ENCODE data around the gene NKD1.

NKD1 gene

DNA sequence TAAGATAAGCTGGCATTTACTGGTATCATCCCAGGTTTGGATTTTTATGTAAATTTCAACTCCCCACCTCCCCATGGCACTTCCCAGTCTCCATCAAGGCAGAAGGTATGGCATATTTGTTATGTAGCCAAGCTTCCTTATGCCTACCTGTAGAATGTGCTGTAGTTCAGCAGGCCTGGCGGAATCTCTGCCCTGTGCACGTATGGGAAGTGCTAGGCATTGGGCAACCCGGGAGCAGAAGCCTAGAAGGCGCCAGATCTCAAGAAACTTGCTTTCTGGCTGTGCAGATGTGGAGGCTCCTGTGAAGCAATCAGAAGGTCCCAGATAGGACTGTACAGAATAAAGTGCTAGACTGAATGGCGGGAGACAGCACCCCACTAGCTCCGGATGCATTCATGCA is 68.2 kb downstream of the NKD1 start:
- no peak for DNase-seq

DNA sequence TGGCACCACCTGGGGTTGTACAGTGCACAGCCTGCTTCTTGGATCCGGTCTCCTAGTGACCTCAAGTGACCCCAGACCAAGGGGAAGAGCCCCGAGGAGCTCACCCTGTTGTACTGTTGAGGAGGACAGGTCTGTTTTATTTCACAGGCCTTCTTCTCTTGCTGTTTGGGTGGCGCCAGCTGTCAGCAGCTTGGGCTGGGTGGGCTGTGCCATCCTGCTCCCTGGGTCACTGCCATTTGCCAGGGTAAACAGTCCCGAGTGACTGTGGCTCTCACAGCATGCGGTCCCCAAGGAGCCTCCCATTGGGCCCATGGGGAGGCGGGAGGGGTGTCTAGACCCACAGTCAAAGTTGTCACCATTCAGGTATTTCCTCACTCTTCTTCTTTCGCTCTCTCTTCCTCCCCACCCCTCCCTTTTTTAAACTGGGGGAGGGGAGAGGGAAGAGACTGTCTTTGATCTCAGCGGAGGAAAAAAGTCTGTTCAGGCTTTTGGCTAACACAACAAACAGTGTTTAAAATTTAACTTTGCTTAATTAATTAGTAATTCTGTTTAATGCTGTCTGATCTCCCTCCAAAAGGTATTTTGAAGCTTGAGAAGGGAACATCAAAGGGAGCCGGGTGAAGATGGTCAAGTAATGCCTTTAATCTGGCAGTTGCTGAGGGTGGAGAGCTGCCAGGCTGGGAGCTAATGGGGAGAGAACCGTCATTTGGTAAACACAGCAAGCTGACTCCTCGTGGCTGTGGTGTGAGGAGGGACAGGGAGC is 68.9 kb downstream of the NKD1 start:
- no peak for DNase-seq

DNA sequence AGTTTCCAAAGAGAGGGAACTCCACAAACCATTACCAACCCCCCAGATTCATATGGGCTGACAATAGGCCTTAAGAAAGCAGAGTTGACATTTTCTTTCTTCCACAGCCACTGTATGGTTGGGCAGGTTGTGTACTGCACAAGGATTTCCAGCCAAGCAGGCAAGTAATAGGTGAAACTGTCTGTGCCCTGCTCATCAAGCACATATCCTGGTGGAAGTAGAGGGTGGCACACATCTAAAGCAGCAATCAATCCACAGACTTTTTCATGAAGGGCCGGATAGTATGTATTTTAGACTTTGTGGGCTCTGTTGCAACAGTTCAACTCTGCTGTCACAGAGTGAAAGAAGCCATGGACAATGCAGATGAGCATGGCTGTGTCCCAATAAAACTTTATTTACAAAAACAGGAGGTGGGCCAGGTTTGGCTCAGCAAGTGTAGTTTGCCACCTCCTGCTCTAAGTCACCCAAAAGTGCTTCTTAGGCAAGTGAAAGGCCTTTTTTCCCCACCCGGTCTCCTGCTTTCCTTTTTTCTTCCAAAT is 69.5 kb downstream of the NKD1 start:
- DNase-seq, result peak in 1 of 2 donors; percentile 60

DNA sequence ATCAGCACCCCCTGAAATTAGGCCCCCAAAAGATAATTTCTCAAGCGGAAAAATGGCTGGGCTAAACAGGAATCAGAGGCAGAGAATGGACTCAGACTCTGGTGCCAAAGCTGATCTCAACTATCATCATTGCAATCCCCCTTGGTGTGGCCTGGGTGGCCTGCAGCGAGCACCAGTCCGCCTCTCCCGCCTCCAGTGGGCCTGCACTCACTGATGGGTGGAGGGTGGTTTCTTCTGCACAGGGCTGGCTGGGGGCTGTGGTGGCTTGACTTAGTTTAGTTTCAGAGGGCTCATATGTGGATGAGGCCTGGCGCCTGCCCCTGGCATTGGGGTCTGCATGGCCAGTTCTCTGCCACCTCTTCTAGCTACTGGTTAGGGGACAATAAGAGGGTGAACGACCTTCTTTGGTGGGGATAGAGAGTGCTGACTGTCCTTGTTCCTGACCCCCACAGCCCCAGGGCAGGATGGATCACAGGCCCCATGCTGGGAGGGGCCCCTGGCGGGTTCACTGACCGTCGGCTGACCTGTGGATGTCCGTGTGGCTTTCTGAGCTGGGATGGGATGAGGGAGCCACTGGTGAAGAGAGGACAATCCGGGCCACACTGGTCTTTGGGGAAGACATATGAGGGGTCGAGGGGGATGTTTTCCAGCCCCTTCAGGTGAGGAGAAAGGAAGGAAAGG is 70.2 kb downstream of the NKD1 start:
- no peak for DNase-seq

DNA sequence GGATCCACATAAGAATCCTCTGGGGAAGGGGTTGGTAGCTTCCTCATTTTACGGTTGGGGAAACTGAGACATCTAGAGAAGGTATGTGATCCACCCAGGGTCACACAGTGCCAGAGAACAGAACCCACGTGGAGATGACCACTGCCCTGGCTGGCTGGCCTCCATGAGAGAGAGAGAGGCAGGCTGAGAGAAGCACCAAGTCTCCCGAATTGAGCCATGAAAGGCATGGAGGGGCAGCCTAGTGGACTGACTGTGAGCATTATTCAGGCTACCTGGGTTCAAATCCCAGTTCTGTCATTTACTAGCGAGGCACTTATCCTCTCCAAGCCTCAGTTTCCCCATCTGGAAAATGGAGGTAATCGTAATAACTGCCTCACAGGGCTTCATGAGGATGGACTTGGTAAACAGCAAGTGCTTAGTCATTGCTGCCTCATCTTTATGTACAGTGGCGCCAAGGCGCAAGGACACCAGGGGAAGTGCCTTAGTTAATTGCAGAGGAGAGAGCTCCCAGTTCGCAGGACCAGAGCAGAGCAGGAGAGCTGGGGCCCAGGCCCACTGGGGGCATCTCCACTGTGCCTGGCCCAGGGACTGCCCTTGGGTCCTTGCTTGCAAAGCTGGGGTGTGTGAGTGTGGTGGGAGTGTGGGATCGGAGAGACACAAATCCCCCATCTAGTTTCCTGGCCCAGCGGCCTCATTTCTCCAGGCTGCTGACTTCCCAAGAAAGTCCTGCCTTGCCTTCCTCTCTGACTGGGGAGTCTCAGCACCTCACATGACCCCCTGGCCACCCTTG is 71.7 kb downstream of the NKD1 start:
- DNase-seq, result no peak

DNA sequence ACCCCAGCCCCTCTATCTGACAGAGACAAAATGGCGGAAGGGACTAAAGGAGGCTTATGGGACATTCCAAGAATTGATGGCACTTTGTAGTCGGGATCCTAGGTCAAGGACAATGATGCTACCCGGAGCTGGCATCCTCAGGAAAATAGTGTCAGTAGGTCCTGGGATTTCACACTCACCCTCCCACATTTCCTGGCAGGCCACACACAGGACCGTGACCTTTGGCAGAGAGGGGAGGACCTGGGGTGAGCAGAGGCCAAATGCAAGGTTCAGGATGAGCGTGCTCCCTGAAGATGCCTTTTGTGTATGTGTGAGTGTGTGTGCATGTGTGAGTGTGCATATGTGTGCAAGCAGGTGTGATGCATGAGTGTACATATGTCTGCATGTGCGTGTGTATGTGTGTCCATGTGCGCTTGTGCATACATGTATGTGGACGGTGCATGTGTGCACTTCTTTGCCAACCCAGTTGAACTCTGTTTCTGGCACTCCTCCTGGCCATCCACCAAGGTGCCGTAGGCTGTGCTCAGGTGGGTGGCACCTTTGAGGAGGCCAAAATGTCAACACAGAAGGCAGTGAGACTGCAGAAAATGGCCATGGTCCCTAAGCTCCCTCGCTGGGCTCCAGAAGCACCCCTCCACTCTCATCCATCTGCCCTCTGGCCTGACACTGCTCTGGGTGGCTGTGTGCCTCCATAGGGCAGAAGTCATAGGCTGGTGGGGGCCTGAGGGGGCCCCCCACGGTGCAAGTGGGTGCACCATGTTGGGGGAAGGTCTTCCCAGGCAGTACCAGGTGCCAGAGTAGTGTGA is 72.7 kb downstream of the NKD1 start:
- no peak for DNase-seq

DNA sequence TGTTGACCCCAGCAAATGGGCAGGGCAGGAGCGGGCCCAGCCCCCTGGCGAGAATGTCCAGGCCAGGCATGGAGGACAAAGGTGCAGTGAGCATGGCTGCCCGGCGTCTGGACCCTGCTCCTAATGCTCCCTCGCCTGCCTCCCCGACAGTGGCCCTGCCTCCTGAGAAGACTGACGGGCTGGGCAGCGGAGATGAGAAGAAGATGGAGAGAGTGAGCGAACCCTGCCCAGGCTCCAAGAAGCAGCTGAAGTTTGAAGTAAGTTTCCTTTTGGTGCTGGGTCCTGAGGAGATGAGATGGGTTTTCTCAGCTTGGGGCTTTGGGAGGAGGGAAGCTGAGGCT is 73.2 kb downstream of the NKD1 start:
- no peak for DNase-seq

DNA sequence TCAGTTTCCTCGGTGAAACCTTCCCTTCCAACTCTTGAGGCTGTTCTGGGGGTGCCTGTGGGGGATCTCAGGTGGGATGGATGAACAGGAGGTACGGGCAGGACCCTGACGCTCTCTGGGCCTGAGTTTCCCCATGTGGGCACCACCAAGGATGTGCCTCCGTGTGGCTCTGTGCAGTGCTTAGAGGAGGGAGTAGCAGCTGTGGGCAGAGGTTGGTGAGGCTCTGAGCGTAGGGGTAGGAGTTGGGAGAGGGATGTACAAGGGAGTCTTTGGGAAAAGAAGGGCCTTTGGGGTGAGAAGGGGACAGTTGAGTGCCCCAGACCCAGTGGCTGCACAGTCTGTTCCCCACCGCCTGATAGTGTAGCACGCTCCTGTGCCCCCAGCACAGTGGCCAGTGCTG is 73.8 kb downstream of the NKD1 start:
- no peak for DNase-seq

DNA sequence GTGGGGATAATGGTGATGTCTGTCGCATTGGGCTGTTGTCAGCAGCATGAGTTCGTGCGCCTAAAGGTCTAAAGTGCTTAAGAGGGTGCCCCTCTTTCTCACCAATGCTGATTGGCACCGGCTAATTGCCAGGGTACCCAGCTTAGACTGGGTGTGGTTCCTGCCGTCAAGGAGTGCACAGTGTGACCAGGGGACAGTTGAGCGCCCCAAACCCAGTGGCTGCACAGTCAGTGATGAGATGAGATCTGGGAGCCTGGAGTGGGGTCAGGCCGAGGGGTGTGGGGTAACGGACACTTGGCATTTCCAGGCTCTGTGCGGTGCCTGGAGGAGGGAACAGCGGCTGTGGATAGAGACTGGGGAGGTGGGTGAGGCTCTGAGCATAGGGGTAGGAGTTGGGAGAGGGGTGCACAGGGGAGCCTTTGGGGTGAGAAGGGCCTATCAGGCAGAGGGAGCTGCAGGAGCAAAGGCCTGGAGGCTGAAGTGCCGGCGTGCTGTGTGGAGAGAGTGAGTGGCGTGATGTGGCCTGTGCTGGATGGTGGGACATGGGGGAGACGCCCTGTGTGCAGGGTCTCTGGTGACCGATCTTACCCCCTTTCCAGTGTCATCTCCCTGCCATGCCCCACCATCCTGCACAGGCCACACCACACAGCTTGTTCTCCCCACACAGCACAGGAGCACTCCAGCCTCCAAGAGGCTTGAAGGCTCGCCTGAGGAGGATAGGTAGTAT is 74.6 kb downstream of the NKD1 start:
- DNase-seq, result no peak

DNA sequence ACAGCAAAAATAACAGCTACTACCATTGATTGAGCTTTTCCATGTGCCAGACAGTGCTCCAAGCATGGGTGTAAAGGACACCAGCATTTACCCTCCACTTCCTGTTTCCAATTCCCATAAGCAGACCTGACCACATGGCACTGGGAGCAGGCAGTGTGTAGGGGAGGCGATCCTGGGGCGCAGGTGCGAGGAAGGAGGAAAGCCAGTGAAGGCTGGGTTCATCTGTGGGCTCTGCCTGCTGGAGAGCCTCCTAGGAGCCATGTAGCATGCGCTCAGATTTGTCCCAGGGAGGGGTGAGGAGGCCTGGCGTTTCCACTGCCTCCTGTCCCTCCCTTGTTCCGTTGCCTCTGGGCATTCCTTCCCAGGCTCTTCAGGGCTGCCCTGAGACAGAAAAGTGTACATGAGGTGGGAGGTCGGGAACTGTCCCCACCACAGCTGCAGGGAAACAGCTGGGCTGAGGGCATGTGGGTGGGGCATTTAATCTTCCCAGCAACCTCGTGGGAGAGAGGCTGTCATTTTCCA is 76.3 kb downstream of the NKD1 start:
- no peak for DNase-seq

DNA sequence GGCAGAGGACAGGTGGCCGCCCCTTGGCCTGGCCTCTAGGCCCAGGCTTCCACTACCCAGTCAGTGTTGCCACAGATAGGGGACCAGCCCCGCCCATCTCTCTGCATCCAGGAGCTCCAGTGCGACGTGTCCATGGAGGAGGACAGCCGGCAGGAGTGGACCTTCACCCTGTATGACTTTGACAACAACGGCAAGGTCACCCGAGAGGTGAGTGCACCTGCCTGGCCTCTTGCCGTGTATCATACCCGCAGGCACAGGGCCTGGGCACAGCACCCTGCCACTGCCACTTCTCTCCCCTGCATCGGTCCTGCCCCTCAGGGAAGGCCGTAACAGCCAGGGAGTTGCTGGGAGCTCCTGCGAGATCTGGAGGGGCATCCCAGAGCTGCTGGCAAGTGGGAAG is 77.2 kb downstream of the NKD1 start:
- no peak for DNase-seq

DNA sequence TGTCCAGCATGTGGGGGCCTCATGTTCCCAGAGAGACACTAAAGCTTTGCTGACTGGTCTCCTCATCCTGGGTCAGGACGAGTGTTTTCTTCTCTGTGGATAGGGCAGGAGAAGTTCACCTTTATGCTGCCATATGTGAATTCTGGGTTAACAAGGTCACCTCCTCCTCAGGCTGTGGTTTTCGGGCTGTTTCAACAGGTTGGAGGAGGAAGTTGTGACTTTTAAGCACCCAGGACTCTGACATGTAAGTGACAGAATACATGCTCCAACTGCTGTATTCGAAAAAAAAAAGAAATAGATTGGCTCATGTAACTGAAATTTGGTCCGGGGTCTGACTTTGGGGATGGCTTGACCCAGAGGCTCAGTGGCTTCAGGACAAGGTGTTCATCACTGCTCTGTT is 78.7 kb downstream of the NKD1 start:
- no peak for DNase-seq

DNA sequence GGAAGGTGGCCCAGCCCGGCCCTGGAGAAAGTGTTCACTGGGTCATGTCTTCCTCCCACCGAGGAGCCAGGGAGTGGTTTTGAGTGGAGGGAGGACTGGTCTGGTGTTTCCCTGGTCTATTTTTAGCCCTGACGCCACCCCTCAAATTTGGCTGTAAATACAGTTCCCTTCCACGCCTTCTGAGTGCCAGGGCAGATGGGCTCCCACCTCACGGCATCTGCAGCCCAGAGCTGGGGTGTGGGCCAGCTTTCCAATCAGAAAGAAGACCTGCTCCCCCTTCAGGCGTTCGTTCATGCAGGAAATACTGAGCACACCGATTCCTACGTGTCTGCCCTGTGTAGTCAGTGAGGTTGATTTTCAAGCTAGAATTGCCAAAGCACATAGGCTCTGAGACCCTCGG is 79.2 kb downstream of the NKD1 start:
- DNase-seq, result no peak

DNA sequence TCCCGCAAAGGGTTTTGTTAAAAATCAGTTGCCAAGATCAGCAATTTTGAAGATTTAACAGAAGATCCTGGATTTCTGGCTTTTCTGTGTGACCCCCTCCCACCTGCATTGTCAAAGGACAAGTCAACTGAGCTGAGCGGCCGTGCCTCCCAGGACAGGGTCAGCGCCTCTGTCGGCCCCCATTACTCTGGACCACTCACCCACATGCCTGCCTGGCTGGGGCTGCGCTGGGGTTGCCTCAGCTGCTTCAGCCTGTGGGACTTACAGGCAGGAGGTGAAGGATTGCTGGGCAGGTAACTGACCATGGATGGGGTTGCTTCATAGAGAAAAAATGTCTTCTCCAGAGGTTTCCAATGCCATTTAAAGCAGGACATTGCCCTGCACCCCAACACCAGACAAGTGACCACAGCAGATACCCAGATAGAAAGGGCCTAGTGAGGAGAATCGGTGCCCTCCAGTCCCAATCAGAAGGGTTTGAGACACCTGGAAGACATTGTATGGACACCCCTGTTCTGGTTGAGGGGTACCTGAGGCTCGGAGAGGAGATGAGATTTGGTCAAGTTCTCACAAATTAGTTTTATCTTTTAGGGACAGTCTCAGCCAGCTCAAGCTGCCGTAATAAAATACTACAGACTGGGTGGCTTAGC is 80.1 kb downstream of the NKD1 start:
- no peak for DNase-seq

DNA sequence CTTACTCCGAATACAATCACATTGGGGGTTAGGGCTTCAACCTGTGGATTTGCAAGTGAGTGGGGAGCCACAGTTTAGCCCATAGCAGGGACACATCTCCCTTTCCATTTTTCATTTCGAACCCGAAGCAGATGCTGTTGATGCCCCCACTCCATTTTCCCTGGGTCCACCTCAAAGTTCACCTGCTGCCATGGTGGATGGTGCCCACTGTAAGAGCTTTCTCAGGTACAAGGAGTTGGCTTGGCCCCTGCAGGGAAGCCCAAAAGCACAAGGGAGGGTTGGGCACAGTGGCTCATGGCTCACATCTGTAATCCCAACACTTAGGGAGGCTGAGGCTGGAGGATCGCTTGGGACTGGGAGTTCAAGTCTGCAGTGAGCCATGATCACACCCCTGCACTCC is 81.1 kb downstream of the NKD1 start:
- no peak for DNase-seq

DNA sequence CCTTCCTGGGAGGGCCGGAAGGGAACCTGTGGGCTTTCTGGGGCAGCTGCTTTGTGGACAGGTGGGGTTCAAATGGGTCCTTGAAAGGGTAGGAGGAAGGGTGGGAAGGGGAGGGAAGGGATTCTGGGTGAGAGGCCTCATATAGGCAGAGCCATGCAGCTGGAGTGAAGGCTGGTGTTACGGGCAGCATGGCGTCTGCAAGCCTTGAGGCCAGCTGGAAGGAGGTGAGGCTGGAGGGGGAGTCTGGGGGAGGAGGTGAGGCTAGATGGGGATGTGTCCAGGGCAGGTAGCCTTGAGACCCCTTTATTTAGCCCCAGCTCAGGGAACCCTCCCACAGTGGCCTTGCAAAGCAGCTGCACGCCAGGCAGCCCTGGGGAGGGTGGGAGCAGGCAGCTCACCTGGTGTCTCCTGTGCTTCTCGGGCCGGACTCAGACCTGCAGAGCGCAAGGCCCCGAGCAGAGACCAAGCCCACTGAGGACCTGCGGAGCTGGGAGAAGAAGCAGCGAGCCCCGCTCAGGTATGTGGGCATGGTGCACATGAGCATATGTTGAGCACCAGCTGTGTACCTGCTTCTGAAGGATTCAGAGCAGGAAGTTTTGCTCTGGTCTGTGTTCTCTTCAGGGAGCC is 82.3 kb downstream of the NKD1 start:
- DNase-seq, result no peak

DNA sequence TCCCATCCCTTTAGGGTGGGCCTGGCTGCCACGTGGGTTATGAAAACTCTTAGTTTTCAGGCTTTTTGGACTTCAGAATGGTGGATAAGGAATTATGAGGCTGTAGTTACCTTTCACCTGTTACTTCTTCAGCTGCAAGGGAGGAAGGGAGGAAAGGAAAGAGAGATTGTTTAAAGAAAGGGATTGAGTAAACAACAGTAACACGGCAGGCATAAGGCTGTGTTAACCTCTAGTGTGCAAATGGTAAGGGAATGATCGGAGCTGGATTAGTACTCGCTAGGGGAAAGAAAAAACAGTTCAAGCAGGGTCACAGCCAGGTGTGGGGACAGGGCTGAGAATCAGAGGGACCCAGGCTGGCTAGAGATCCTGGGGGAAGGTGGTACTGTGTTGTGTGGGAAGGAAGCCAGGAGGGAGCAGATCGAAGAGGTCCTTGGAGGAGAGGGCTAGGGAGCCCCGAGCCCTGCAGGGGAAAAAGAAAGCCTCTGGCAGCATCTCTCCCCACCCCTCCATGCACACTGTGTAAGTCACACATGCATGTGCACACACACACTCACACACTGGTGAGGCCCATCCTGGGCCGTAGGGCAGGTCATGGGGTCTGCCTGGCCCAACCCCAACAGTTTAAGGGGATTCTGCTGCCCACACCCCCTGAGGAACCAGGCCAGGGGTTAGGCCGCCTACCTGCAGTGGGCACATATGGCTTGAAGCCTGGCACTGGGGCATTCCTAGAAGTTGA is 83.2 kb downstream of the NKD1 start:
- no peak for DNase-seq

DNA sequence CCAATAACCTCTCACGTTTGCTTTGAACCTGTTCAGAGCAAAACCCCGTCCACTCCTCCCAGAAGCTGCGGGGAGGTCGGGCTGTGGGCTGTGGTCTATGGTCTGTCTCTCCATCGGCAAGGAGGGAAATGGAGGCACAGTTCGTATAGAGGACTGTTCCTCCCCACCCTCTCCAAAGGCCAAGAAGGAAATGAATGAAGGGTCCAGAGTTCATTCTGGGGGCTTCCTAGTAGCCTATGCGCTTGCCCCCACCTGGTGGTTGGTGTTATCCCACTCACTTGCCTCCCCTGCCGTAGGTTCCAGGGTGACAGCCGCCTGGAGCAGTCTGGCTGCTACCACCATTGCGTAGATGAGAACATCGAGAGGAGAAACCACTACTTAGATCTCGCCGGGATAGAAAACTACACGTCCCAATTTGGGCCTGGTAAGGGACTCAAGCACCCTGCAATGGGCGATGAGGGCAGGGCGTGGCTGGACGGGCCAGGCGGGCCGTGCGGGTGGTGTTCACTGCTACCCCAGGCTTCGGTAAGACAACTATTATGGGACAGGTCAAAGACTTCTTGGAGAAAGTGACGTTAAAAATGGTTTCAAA is 83.9 kb downstream of the NKD1 start:
- DNase-seq, result no peak

DNA sequence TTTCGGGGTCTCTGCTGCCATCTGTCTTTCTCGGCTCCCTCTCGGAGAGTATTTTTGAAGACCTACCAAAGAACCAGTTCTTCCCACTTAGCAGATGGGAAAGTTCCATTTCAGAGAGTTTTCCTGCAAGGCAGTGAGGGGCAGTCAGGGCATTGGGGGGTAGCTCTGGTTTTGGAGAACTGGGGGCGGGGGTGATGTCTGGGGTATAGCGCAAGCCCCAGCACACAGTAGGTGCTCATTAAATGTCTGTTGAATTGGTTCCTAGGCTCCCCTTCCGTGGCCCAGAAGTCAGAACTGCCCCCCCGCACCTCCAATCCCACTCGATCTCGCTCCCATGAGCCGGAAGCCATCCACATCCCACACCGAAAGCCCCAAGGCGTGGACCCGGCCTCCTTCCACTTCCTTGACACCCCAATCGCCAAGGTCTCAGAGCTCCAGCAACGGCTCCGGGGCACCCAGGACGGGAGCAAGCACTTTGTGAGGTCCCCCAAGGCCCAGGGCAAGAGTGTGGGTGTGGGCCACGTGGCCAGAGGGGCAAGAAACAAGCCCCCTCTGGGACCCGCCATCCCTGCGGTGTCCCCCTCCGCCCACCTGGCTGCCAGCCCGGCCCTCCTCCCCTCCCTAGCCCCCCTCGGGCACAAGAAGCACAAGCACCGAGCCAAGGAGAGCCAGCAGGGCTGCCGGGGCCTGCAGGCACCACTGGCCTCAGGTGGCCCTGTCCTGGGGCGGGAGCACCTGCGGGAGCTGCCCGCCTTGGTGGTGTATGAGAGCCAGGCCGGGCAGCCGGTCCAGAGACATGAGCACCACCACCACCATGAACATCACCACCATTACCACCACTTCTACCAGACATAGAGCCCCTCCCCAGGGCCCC is 85.0 kb downstream of the NKD1 start:
- DNase-seq, result no peak

All from inflammatory macrophage treated with lipopolysaccharide for 1 hour (primary cell).